ENCODE data around the gene AP1AR.

Gene AP1AR

DNA sequence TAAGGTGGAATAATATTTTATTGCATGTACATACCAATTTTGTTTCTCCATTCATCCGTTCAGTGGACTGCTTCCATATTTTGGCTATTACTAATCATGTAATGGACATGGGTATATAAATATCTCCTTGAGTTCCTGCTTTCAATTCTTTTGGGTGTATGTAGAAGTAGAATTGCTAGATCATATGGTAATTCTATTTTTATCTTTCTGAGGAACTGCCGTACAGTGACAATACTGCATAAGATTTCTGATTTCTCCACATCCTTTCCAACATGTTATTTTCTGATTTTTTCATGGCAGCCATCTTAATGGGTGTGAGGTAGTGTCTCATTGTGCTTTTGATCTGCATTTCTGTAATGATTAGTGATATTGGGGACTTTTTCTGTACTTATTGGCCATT, 84.8 kb downstream of the AP1AR start:
- H3K4me3 ChIP-seq (ENCODE audit: low read depth, low read length), result no peak overlapping the region
- TF ChIP-seq, protein P1, sequence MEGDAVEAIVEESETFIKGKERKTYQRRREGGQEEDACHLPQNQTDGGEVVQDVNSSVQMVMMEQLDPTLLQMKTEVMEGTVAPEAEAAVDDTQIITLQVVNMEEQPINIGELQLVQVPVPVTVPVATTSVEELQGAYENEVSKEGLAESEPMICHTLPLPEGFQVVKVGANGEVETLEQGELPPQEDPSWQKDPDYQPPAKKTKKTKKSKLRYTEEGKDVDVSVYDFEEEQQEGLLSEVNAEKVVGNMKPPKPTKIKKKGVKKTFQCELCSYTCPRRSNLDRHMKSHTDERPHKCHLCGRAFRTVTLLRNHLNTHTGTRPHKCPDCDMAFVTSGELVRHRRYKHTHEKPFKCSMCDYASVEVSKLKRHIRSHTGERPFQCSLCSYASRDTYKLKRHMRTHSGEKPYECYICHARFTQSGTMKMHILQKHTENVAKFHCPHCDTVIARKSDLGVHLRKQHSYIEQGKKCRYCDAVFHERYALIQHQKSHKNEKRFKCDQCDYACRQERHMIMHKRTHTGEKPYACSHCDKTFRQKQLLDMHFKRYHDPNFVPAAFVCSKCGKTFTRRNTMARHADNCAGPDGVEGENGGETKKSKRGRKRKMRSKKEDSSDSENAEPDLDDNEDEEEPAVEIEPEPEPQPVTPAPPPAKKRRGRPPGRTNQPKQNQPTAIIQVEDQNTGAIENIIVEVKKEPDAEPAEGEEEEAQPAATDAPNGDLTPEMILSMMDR (IDR thresholded peaks at IDR 0.05; ENCODE audit: control insufficient read depth, extremely low read depth, insufficient read depth), result no peak
- DNase-seq (ENCODE audit: low read depth), result no peak

DNA sequence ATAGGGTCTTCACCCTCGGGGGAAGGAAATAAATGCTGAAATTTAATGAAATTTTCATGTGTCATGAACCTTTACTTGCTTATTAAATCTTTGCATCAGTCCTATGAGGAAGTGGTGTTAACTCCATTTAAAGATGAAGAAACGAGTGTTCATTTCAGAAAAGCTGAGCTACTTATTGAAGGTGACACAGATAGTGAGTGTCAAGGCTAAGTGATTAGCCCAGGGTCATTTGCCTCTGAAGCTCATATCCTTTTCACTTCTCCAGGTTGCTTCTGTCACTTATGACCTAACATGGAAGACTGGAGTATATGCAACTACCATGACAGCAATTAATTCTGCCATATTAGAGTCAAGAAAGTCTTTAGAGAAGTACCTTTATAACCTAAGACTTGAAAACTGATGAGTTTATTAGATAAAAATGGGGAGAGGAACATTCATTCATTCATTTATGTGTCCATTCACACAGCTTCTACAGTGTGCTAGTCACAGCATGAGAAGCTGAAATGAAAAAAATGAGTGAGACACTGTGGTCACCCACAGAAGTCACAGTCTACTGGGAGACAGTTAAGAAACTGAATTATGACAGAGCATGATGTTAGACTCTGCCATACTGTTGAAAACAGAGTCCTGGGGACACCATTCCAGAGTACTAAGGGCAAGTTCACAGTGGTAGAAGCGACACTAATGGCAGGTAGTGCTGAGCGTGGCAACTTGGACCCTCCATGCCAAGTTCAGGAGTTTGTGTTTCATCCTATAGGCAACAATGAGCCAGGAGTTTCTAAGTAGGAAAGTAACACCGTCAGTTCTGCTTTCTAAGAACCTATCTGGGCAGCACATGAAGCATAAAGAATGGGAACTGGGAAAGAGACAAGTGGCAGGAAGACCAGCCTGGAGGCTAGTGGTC, 86.9 kb downstream of the AP1AR start:
- DNase-seq (ENCODE audit: low read depth), result no peak
- no peak overlapping the region for H3K4me3 ChIP-seq (ENCODE audit: low read depth, low read length)
- TF ChIP-seq, protein P1 (IDR thresholded peaks at IDR 0.05; ENCODE audit: control insufficient read depth, extremely low read depth, insufficient read depth), result no peak
